GM12872 (cell line): ENCODE results near the gene PKP3.

Source experiments
- CTCF ChIP-seq: IDR thresholded peaks from 3 replicates; pipeline ENCODE4 v1.5.1; 2011; ENCODE audit warnings: low read depth, mild to moderate bottlenecking, low read length, moderate library complexity; ENCODE audit not compliant: insufficient read depth

The PKP3 gene

GRCh38 chr11:441043-441417 lies 47.0 kb downstream of the PKP3 start:
- TF ChIP-seq CTCF, result no peak

GRCh38 chr11:441418-442274 lies 47.6 kb downstream of the PKP3 start, which contains the start of gene ANO9:
Gene ANO9 (minus strand): TSS chr11:442011. CDS start chr11:441926, 85 bp downstream.
- no peak for TF ChIP-seq CTCF

- no peak for TF ChIP-seq CTCF
Observed at GRCh38 chr11:442611-443081, 48.6 kb downstream of the PKP3 start.

DNA sequence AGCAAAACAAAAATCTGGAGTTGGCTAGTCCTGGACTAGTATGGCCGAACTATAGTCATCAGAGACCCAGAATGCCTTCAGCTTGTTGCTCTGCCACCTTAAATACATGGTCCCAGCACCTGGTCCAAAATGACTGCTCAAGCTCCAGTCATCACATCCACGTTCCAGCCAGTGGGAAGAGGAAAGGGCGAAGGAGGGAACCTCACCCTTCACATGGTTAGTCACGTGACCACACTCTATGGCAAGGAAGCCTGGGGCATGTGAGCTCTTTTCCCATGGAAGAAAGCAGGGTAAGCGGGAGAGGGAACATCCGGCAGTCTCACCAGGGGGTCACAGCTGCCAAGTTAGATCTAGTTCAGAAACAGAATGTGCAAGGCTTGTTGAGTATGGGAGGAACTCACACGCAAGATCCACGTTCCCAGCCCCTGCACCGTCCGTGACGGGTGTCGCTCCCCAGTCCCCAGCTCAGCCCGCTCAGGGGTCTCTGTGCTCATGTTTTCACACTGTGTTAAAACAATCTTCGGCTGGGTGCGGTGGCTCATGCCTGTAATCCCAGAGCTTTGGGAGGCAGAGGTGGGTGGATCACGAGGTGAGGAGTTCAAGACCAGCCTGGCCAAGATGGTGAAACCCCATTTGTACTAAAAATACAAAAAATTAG lies 49.7 kb downstream of the PKP3 start:
- TF ChIP-seq CTCF, result no peak

GRCh38 chr11:444396-445144 lies 50.6 kb downstream of the PKP3 start:
- TF ChIP-seq CTCF, result no peak

- no peak for TF ChIP-seq CTCF
Observed at GRCh38 chr11:445765-446588, 52.0 kb downstream of the PKP3 start.

DNA sequence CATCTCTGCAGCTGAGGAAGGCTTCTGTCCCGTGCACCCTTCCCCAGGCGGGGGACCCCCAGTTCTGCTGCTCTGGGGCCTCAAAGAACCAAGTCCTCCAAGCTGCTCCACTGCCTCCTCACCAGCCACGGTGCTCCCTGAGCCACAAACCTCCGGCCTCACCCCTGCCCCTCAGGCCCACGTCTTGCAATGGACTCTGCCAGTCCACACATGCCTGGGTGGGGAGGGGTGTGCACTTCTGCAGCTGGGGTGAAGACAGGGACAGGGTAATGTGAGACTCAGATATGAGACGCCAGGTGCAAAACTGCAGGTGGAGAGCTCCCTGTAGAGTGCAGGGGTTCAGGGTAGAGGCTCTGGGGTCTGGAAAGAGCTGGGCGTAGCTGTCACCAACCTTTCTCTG lies 52.9 kb downstream of the PKP3 start:
- TF ChIP-seq CTCF, result no peak
